ENCODE data around the gene PPP2CA.

The PPP2CA gene

GRCh38 chr5:134148316-134148715 lies 77.6 kb downstream of the PPP2CA start:
- DNase-seq (ENCODE audit: low read depth in 2 of 2) = no peak

GRCh38 chr5:134146651-134147518 lies 79.0 kb downstream of the PPP2CA start:
- DNase-seq (ENCODE audit: low read depth in 2 of 2) = no peak

DNA sequence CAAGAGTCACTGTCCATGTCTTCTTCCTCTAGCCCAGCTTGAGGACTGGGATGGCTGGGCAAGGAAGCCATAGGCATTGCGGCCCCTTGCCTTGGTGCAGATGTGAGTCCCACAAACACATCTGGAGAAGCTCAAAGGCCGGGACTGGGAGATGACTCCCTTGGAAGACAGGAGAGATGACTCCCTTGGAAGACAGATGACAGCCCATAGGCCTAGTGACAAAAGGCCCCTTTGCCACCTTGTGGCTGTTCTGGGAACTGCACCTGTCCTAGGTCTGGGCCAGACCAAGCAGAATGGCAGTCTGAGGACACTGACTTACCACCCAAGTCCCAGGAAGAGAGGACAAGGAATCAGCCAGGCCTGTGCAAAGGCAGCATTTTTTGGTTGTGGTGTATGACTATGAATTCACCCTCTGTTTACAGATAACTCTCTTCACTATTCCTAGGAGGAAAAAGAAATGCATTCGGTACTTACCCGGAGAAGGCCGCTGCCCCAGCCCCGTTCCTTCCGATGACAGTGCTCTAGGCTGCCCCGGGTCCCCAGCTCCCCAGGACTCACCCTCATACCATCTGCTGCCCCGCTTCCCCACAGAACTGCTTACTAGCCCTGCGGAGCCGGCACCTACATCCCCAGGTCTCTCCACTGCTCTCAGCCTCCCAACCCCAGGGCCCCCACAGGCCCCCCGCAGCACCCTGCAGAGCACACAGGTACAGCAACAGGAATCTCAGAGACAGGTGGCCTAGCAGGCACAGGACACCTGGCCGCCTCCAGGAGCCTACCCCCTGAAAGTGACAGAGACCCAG lies 79.9 kb downstream of the PPP2CA start:
- DNase-seq (ENCODE audit: low read depth in 2 of 2) = peak; percentile 65 to 72

DNA sequence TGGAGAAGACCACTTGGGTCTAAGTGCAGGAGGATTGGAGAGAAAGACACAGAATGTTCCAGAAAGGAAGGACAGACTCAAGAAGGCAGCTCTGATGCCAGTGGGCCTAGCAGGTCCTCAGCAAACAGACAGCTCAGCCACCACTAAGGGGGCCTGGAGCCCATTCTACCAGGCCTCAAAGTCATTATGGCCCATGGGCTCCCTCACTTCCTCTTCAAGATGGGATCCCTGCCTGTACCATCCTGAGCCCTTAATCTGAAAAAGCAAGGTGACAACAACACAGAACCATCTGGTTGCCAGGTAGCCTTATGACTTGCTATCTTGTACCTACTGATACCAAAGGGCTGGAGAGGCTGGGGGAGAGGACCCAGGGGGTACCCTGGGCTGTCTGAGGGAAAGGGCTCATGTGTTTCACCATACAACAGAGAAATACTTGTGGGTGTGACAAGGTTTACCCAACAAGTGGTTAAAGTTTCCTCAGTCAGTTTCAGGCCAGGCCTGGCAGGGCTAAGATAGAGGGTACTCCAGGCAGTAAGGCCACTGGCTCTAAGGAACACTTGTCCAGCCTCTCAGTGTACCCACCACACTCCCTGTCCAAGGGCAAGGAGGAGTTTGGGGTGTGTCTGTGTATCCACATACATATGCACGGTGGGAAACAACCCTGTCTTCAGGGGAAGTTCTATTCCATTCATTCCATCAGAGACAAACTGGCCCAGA lies 80.7 kb downstream of the PPP2CA start:
- no peak for DNase-seq (ENCODE audit: low read depth in 2 of 2)

All from stimulated activated CD8-positive, alpha-beta memory T cell treated with anti-CD3 and anti-CD28 coated beads, Interleukin-2, amount 100 ng/mL, for 1 hour (primary cell).